Endothelial cell of umbilical vein (primary cell): ENCODE data around the gene FERMT2.

Experiments
- EZH2 ChIP-seq: IDR thresholded peaks from 2 replicates; pipeline ENCODE4 v1.6.1; 2012; ENCODE audit warnings: borderline replicate concordance, low read depth, mild to moderate bottlenecking, moderate library complexity, low read length, inconsistent platforms; ENCODE audit not compliant: severe bottlenecking
- GATA2 ChIP-seq: IDR thresholded peaks from 2 replicates; pipeline ENCODE4 v1.7.0; 2011; ENCODE audit warnings: low read depth, mild to moderate bottlenecking, moderate library complexity, mixed read lengths, low read length; ENCODE audit not compliant: insufficient read length, insufficient read depth
- MYC ChIP-seq: IDR thresholded peaks from one replicate; pipeline ENCODE4 v1.6.1; 2011; ENCODE audit warnings: mild to moderate bottlenecking, low read depth, low read length
- POLR2A ChIP-seq: IDR thresholded peaks from 2 replicates; pipeline ENCODE4 v1.6.1; 2012; ENCODE audit warnings: low read depth, mild to moderate bottlenecking, control low read depth, low read length

DNA sequence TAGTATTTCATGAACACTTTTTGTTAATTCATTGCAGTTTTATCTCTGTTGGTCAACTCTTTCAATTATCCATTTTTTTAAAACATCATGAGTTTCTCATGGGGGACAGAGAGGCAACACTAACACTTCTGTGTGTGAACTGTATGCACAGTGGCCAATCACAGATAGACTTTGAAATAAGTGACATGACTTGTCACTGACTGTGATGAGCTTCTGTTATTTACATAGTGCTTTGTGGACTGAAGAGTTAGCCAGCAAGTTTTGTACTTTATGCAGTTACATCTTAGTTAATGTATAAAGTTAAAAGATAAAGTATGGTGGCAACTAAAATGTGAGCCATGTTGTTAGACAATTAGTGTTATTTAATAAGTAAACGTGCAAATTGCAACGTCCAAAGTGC, 16.1 kb downstream of the FERMT2 start:
- TF ChIP-seq MYC = no peak
- no peak for TF ChIP-seq EZH2
- TF ChIP-seq POLR2A = no peak
- TF ChIP-seq GATA2 = no peak
